GM06990 (cell line): ENCODE data around the gene R3HDML.
"Not testable (repeated sequence)": the region's sequence is repeated elsewhere in the genome, so short reads cannot be mapped to it uniquely, and the experiment has no call there.

Experiments used
- DNase-seq: peaks from one replicate; pipeline ENCODE4 v3.0.0-alpha.2; 2011; ENCODE audit not compliant: insufficient read length; ENCODE audit errors: extremely low read depth
- H3K27me3 ChIP-seq: replicated peaks from 2 replicates; pipeline ENCODE4 v1.6.0; 2011; ENCODE audit warnings: low read length; ENCODE audit not compliant: control insufficient read depth, insufficient read depth
- H3K36me3 ChIP-seq: 2 replicates; pipeline ENCODE4 v1.5.1; 2011; ENCODE audit warnings: low read length; ENCODE audit not compliant: control insufficient read depth, insufficient read depth
- H3K4me3 ChIP-seq: replicated peaks from 2 replicates; pipeline ENCODE4 v1.5.1; 2011; ENCODE audit warnings: low read depth, mild to moderate bottlenecking, control low read depth, low read length
- CTCF ChIP-seq: IDR thresholded peaks from 2 replicates; pipeline ENCODE4 v1.5.1; 2011; ENCODE audit warnings: low read length, control low read depth, mild to moderate bottlenecking, inconsistent platforms; ENCODE audit not compliant: insufficient read depth, poor library complexity, severe bottlenecking

R3HDML gene

GRCh38 chr20:44345147-44345546 is 8.3 kb downstream of the R3HDML start:
- TF ChIP-seq CTCF: no peak
- Histone ChIP-seq H3K27me3 (no peaks in the 10 kb centered on the region), H3K4me3 (no peak overlapping the region), H3K36me3 (no peaks in the 10 kb centered on the region)
- no peak for DNase-seq

GRCh38 chr20:44345941-44346340 is 9.1 kb downstream of the R3HDML start:
- DNase-seq, H3K36me3 ChIP-seq, H3K4me3 ChIP-seq, H3K27me3 ChIP-seq: not testable (repeated sequence)

GRCh38 chr20:44348168-44348659 is 11.4 kb downstream of the R3HDML start:
- no peak for DNase-seq
- TF ChIP-seq CTCF: no peak
- Histone ChIP-seq H3K4me3 (no peak overlapping the region), H3K36me3 (no peaks in the 10 kb centered on the region), H3K27me3 (no peaks in the 10 kb centered on the region)

GRCh38 chr20:44349349-44349748 is 12.5 kb downstream of the R3HDML start:
- Histone ChIP-seq H3K36me3 (no peaks in the 10 kb centered on the region), H3K27me3 (no peaks in the 10 kb centered on the region), H3K4me3 (no peak overlapping the region)
- DNase-seq: no peak
- no peak for TF ChIP-seq CTCF

- TF ChIP-seq CTCF: no peak
- no peak overlapping the region for H3K4me3 ChIP-seq
- no peak for DNase-seq
- no peaks in the 10 kb centered on the region for H3K27me3 ChIP-seq
- no peaks in the 10 kb centered on the region for H3K36me3 ChIP-seq
These were observed 13.7 kb downstream of the R3HDML start for GRCh38 chr20:44350567-44350966.

GRCh38 chr20:44354979-44355497 is 18.2 kb downstream of the R3HDML start:
- DNase-seq: no peak
- Histone ChIP-seq H3K27me3 (no peaks in the 10 kb centered on the region; the same call in none of the 2 replicates), H3K4me3 (no peak overlapping the region), H3K36me3 (no peaks in the 10 kb centered on the region)
- no peak for TF ChIP-seq CTCF
